Measurements from ENCODE around the gene IL4I1. TPM values are rescaled to one million over a fixed set of nuclear protein-coding genes. Genes with fewer than 3 reads are reported as not detected.

IL4I1 gene
- total and polyA plus RNA-seq, 2 experiments from 2014 or later = not detected

GRCh38 chr19:49937750-49938381 is 41.2 kb upstream of the IL4I1 start:
- Histone ChIP-seq H3K9me3 (ENCODE audit: low read depth) (no peaks in the 10 kb centered on the region), H3K27me3 (no peaks in the 10 kb centered on the region), H3K4me1 (ENCODE audit: low read depth) (no peaks in the 10 kb centered on the region), H3K4me3 (no peak overlapping the region), H3K27ac (no peak overlapping the region), H3K36me3 (no peaks in the 10 kb centered on the region)
- DNase-seq (ENCODE audit: low read depth in 1 of 2, low spot score in 1 of 2) = peak; percentile 78 to 83
- TF ChIP-seq CTCF (IDR thresholded peaks at IDR 0.05; ENCODE audit: low read depth, low read length) = peak; percentile 94

GRCh38 chr19:49936549-49936948 is 39.9 kb upstream of the IL4I1 start:
- Histone ChIP-seq H3K27ac (no peak overlapping the region), H3K9me3 (ENCODE audit: low read depth) (no peaks in the 10 kb centered on the region), H3K36me3 (no peaks in the 10 kb centered on the region), H3K4me1 (ENCODE audit: low read depth) (no peaks in the 10 kb centered on the region), H3K27me3 (no peaks in the 10 kb centered on the region), H3K4me3 (no peak overlapping the region)
- TF ChIP-seq CTCF (IDR thresholded peaks at IDR 0.05; ENCODE audit: low read depth, low read length) = no peak
- DNase-seq (ENCODE audit: low read depth in 1 of 2, low spot score in 1 of 2) = no peak

- no peaks in the 10 kb centered on the region for H3K9me3 ChIP-seq (ENCODE audit: low read depth)
- no peaks in the 10 kb centered on the region for H3K36me3 ChIP-seq
- no peak overlapping the region for H3K4me3 ChIP-seq
- no peak for TF ChIP-seq CTCF (IDR thresholded peaks at IDR 0.05; ENCODE audit: low read depth, low read length)
- no peaks in the 10 kb centered on the region for H3K4me1 ChIP-seq (ENCODE audit: low read depth)
- no peak overlapping the region for H3K27ac ChIP-seq
- no peaks in the 10 kb centered on the region for H3K27me3 ChIP-seq
- no peak for DNase-seq (ENCODE audit: low read depth in 1 of 2, low spot score in 1 of 2)
Observed at GRCh38 chr19:49933643-49934042, 37.0 kb upstream of the IL4I1 start.

- no peak overlapping the region for H3K4me3 ChIP-seq
- peaks cover 3% of the 10 kb centered on the region for H3K4me1 ChIP-seq (ENCODE audit: low read depth)
- H3K27ac ChIP-seq = no peak overlapping the region
- H3K36me3 ChIP-seq = no peaks in the 10 kb centered on the region
- DNase-seq (ENCODE audit: low read depth in 1 of 2, low spot score in 1 of 2) = no peak
- no peaks in the 10 kb centered on the region for H3K27me3 ChIP-seq
- TF ChIP-seq CTCF (IDR thresholded peaks at IDR 0.05; ENCODE audit: low read depth, low read length) = no peak
- H3K9me3 ChIP-seq (ENCODE audit: low read depth) = no peaks in the 10 kb centered on the region
Observed at GRCh38 chr19:49932731-49933131, 36.0 kb upstream of the IL4I1 start.

- TF ChIP-seq CTCF (IDR thresholded peaks at IDR 0.05; ENCODE audit: low read depth, low read length) = no peak
- DNase-seq (ENCODE audit: low read depth in 1 of 2, low spot score in 1 of 2) = no peak
- Histone ChIP-seq H3K36me3 (no peaks in the 10 kb centered on the region), H3K4me1 (ENCODE audit: low read depth) (peaks cover 3% of the 10 kb centered on the region), H3K4me3 (no peak overlapping the region), H3K27ac (no peak overlapping the region), H3K27me3 (no peaks in the 10 kb centered on the region), H3K9me3 (ENCODE audit: low read depth) (no peaks in the 10 kb centered on the region)
Observed at GRCh38 chr19:49932041-49932451, 35.4 kb upstream of the IL4I1 start.
